GM23338 (cell line): Measurements from ENCODE around the gene HSPBP1. TPM values are rescaled to one million over a fixed set of nuclear protein-coding genes. Genes with fewer than 3 reads are reported as not detected.

Experiments used
- ATAC-seq: fragments of 200-7000 bp; cut with Tn5 transposase; 3 replicates; pipeline ENCODE4 v1.9.1; 2020
- DNase-seq: peaks from one replicate; pipeline ENCODE4 v3.0.0-alpha.2; 2015; ENCODE audit warnings: low spot score
- H2AFZ ChIP-seq: fragments of 200-600 bp; sonication (generic); 2 replicates; pipeline ENCODE4 v1.8.0; 2016; ENCODE audit warnings: antibody characterized with exemption, mild to moderate bottlenecking, moderate library complexity
- H3F3A ChIP-seq: fragments of 200-600 bp; sonication (generic); replicated peaks from 2 replicates; pipeline ENCODE4 v1.8.0; 2017; ENCODE audit warnings: antibody characterized with exemption, mixed run types, low read depth
- H3K27ac ChIP-seq: fragments of 200-600 bp; sonication (generic); 2 replicates; pipeline ENCODE4 v1.6.1; 2016; ENCODE audit warnings: low read depth
- H3K27me3 ChIP-seq: fragments of 200-600 bp; sonication (generic); 2 replicates; pipeline ENCODE4 v1.8.0; 2016; ENCODE audit warnings: mild to moderate bottlenecking, mixed run types, moderate library complexity; ENCODE audit not compliant: insufficient read depth
- H3K36me3 ChIP-seq: fragments of 200-600 bp; sonication (generic); 2 replicates; pipeline ENCODE4 v1.8.0; 2016; ENCODE audit warnings: mild to moderate bottlenecking; ENCODE audit not compliant: insufficient read depth
- H3K4me1 ChIP-seq: fragments of 200-600 bp; sonication (generic); 2 replicates; pipeline ENCODE4 v1.8.0; 2016; ENCODE audit warnings: mild to moderate bottlenecking, moderate library complexity; ENCODE audit not compliant: insufficient read depth
- H3K4me2 ChIP-seq: fragments of 200-600 bp; sonication (generic); 2 replicates; pipeline ENCODE4 v1.7.1; 2017; ENCODE audit warnings: mixed run types
- H3K4me3 ChIP-seq: fragments of 200-600 bp; sonication (generic); 2 replicates; pipeline ENCODE4 v1.6.1; 2016; ENCODE audit warnings: mixed run types
- H3K79me2 ChIP-seq: fragments of 200-600 bp; sonication (generic); replicated peaks from 2 replicates; pipeline ENCODE4 v1.8.0; 2017; ENCODE audit warnings: mild to moderate bottlenecking; ENCODE audit not compliant: insufficient read depth
- H3K9me2 ChIP-seq: fragments of 200-600 bp; sonication (generic); 2 replicates; pipeline ENCODE4 v1.8.0; 2017; ENCODE audit not compliant: insufficient read depth
- H4K20me1 ChIP-seq: fragments of 200-600 bp; sonication (generic); replicated peaks from 2 replicates; pipeline ENCODE4 v1.8.0; 2017; ENCODE audit warnings: mild to moderate bottlenecking; ENCODE audit not compliant: insufficient read depth
- H3K27ac Mint-ChIP-seq: 2 replicates; pipeline ENCODE4 v1.8.0; 2020; ENCODE audit warnings: inconsistent platforms, mild to moderate bottlenecking, moderate library complexity, mixed read lengths
- H3K27me3 Mint-ChIP-seq: 3 replicates; pipeline ENCODE4 v1.8.0; 2022; ENCODE audit warnings: low read depth, mild to moderate bottlenecking, moderate library complexity, mixed read lengths, inconsistent platforms; ENCODE audit not compliant: insufficient read depth, poor library complexity
- H3K36me3 Mint-ChIP-seq: 3 replicates; pipeline ENCODE4 v1.8.0; 2021; ENCODE audit warnings: low read depth, mild to moderate bottlenecking, inconsistent platforms, moderate library complexity, mixed read lengths
- H3K4me1 Mint-ChIP-seq: 3 replicates; pipeline ENCODE4 v1.8.0; 2020; ENCODE audit warnings: mild to moderate bottlenecking, inconsistent platforms, mixed read lengths
- H3K4me3 Mint-ChIP-seq: 3 replicates; pipeline ENCODE4 v1.8.0; 2021; ENCODE audit warnings: moderate library complexity, mild to moderate bottlenecking, inconsistent platforms, mixed read lengths
- H3K9me3 Mint-ChIP-seq: 3 replicates; pipeline ENCODE4 v1.8.0; 2020; ENCODE audit warnings: moderate library complexity, mild to moderate bottlenecking, inconsistent platforms, mixed read lengths
- CREB1 ChIP-seq: fragments of 250-450 bp; sonication (Bioruptor Pico); IDR thresholded peaks from 2 replicates; pipeline ENCODE4 v1.5.0; 2020; ENCODE audit warnings: low read depth, mild to moderate bottlenecking, moderate library complexity
- CTCF ChIP-seq, 2 experiments: fragments of 200-600 bp in 1 of 2; sonication (generic) in 1 of 2; conservative IDR thresholded peaks; 2 replicates each; pipeline versions ENCODE4 v1.5.1 to v1.6.1; 2016 to 2017; ENCODE audit warnings: antibody characterized with exemption in 2 of 2, low read depth in 2 of 2, mild to moderate bottlenecking in 2 of 2, moderate library complexity in 1 of 2
- ETS1 ChIP-seq: IDR thresholded peaks from 2 replicates; pipeline ENCODE4 v1.6.1; 2016; ENCODE audit warnings: antibody characterized with exemption
- EZH2 ChIP-seq: fragments of 200-600 bp; sonication (generic); IDR thresholded peaks from one replicate; pipeline ENCODE4 v1.8.0; 2017; ENCODE audit warnings: antibody characterized with exemption, mild to moderate bottlenecking, low read depth; ENCODE audit not compliant: unreplicated experiment
- EZH2phosphoT487 ChIP-seq: fragments of 200-600 bp; sonication (generic); IDR thresholded peaks from one replicate; pipeline ENCODE4 v1.8.1; 2018; ENCODE audit warnings: antibody characterized with exemption; ENCODE audit not compliant: unreplicated experiment
- JUNB ChIP-seq: IDR thresholded peaks from one replicate; pipeline ENCODE4 v1.6.1; 2016; ENCODE audit warnings: antibody characterized with exemption; ENCODE audit not compliant: unreplicated experiment
- NANOG ChIP-seq: IDR thresholded peaks from 2 replicates; pipeline ENCODE4 v1.6.1; 2016; ENCODE audit warnings: antibody characterized with exemption, borderline replicate concordance
- POLR2AphosphoS5 ChIP-seq: IDR thresholded peaks from 2 replicates; pipeline ENCODE4 v1.6.1; 2016; ENCODE audit warnings: antibody characterized with exemption, low read depth
- REST ChIP-seq: IDR thresholded peaks from one replicate; pipeline ENCODE4 v1.6.1; 2018; ENCODE audit warnings: antibody characterized with exemption; ENCODE audit not compliant: unreplicated experiment
- STAT1 ChIP-seq: IDR thresholded peaks from one replicate; pipeline ENCODE4 v1.6.1; 2016; ENCODE audit warnings: antibody characterized with exemption; ENCODE audit not compliant: unreplicated experiment
- ZNF114 ChIP-seq: fragments of 250-450 bp; sonication (Bioruptor Pico); IDR thresholded peaks from 2 replicates; pipeline ENCODE4 v1.5.0; 2020; ENCODE audit warnings: mild to moderate bottlenecking, moderate library complexity
- ZNF331 ChIP-seq: fragments of 250-450 bp; sonication (Bioruptor Pico); IDR thresholded peaks from 2 replicates; pipeline ENCODE4 v1.5.0; 2020; ENCODE audit warnings: low read depth, mild to moderate bottlenecking, moderate library complexity
- ZNF462 ChIP-seq: fragments of 250-450 bp; sonication (Bioruptor Pico); IDR thresholded peaks from 2 replicates; pipeline ENCODE4 v1.5.0; 2020; ENCODE audit warnings: mild to moderate bottlenecking, moderate library complexity
- polyA plus RNA-seq: library from polyadenylated mRNA; unstranded; fragments of >200 nt; fragmentation: Nextera tagmentation; extraction: Ambion mirVana; gene quantifications from 2 replicates; pipeline ENCODE4 v1.2.1, GENCODE V29; 2016
- total RNA-seq: library from RNA; depleted of rRNA; stranded (reverse); fragments of >200 nt; shearing (Covaris generic); gene quantifications from 2 replicates; pipeline ENCODE4 v1.2.3, GENCODE V29; 2014

HSPBP1 gene
- total and polyA plus RNA-seq, 2 experiments from 2014 or later, result 83.6 to 91.1 TPM

- Histone ChIP-seq H3K9me2 (no peaks in the 10 kb centered on the region), H3K36me3 (peaks cover 8% of the 10 kb centered on the region; the same call in 1 of the 2 replicates), H4K20me1 (peaks cover 3% of the 10 kb centered on the region), H3K4me2 (no peak overlapping the region), H3K27ac (no peak overlapping the region), H3K79me2 (no peaks in the 10 kb centered on the region), H3K27me3 (no peaks in the 10 kb centered on the region), H3K4me1 (no peaks in the 10 kb centered on the region), H3F3A (no peaks in the 10 kb centered on the region), H3K4me3 (no peak overlapping the region), H2AFZ (no peak overlapping the region)
- peaks cover 3% of the 10 kb centered on the region for H3K27me3 Mint-ChIP-seq
- ATAC-seq (no peak), DNase-seq (no peak)
- no peaks in the 10 kb centered on the region for H3K9me3 Mint-ChIP-seq
- TF ChIP-seq ZNF331 (CRISPR knock-in tag) (no peak), CREB1 (CRISPR knock-in tag) (no peak), REST (no peak), ZNF462 (CRISPR knock-in tag) (no peak), CTCF (conservative IDR thresholded peaks at IDR 0.05; ENCODE audit: low read depth in 2 of 2) (no peak), JUNB (no peak), ETS1 (no peak), STAT1 (no peak), EZH2phosphoT487 (no peak), NANOG (no peak), ZNF114 (no peak), EZH2 (no peak), POLR2AphosphoS5 (no peak)
- H3K27ac Mint-ChIP-seq, result no peak overlapping the region
- no peaks in the 10 kb centered on the region for H3K4me1 Mint-ChIP-seq
- peaks cover 46% of the 10 kb centered on the region for H3K36me3 Mint-ChIP-seq
- H3K4me3 Mint-ChIP-seq, result no peak overlapping the region
Observed at GRCh38 chr19:55232986-55233385, 46.9 kb downstream of the HSPBP1 start.
